ENCODE results near the gene ZCCHC14. TPM values are rescaled to one million over a fixed set of nuclear protein-coding genes. Genes with fewer than 3 reads are reported as not detected.

Gene ZCCHC14
- total RNA-seq, 1 experiment from 2014 or later = 27.7 TPM

GRCh38 chr16:87361916-87362619 is 130.8 kb downstream of the ZCCHC14 start:
- Histone ChIP-seq H3K18ac (ENCODE audit: insufficient read length, low read depth, low read length) (no peak overlapping the region), H3K27ac (ENCODE audit: insufficient read length, low read depth, low read length) (no peak overlapping the region), H3K56ac (ENCODE audit: insufficient read length, low read depth, low read length) (no peak overlapping the region), H3K9me3 (ENCODE audit: control insufficient read depth, low read depth, low read length) (no peaks in the 10 kb centered on the region), H3K79me2 (ENCODE audit: insufficient read depth, low read length) (no peaks in the 10 kb centered on the region), H3K14ac (ENCODE audit: insufficient read depth, low read length) (no peak overlapping the region), H3K9ac (ENCODE audit: extremely low read depth, insufficient read length, low read length) (no peak overlapping the region), H2BK15ac (ENCODE audit: low read depth, low read length) (no peak overlapping the region), H3K23ac (ENCODE audit: insufficient read length, low read depth, low read length) (no peak overlapping the region), H3K27me3 (ENCODE audit: insufficient read depth, low read length) (no peaks in the 10 kb centered on the region), H3K4me2 (ENCODE audit: insufficient read depth, insufficient read length, low read length) (no peak overlapping the region), H4K91ac (ENCODE audit: insufficient read length, low read depth, low read length) (no peak overlapping the region), H3K23me2 (ENCODE audit: insufficient read length, low read depth, low read length, poor library complexity, severe bottlenecking) (no peaks in the 10 kb centered on the region), H2BK12ac (ENCODE audit: insufficient read length, low read depth, low read length) (no peak overlapping the region), H2AK5ac (ENCODE audit: insufficient read length, low read length) (no peak overlapping the region), H3K4me1 (ENCODE audit: insufficient read depth, low read length) (no peaks in the 10 kb centered on the region), H2AFZ (ENCODE audit: low read length) (no peak overlapping the region), H3K4ac (ENCODE audit: low read depth, low read length) (no peak overlapping the region), H2BK20ac (ENCODE audit: low read depth, low read length, poor library complexity, severe bottlenecking) (no peak overlapping the region), H4K20me1 (ENCODE audit: control insufficient read depth, insufficient read depth, insufficient read length) (no peaks in the 10 kb centered on the region), H2BK120ac (ENCODE audit: low read depth, low read length, poor library complexity, severe bottlenecking) (no peak overlapping the region), H2BK5ac (ENCODE audit: insufficient read length, low read length) (no peak overlapping the region), H3T11ph (ENCODE audit: low read length) (no peak overlapping the region), H3K79me1 (ENCODE audit: insufficient read depth, low read depth, low read length, poor library complexity, severe bottlenecking) (peaks cover 2% of the 10 kb centered on the region), H4K8ac (replicated peaks; ENCODE audit: insufficient read length, low read depth, low read length) (no peak overlapping the region), H4K5ac (ENCODE audit: insufficient read length, low read depth, low read length) (no peak overlapping the region)
- TF ChIP-seq CTCF (conservative IDR thresholded peaks at IDR 0.05) = no peak
- Mint-ChIP-seq H3K27me3 (ENCODE audit: low read depth) (no peaks in the 10 kb centered on the region), H3K4me3 (no peak overlapping the region), H3K36me3 (ENCODE audit: insufficient read depth in 1 of 3, low read depth in 3 of 3) (peaks cover 4 to 44% (median 26%) of the 10 kb centered on the region in 3 experiments; a peak in 6 of 7 replicates), H3K4me1 (peaks cover 0 to 5% of the 10 kb centered on the region in 2 experiments; a peak in 1 of 4 replicates), H3K9me3 (no peaks in the 10 kb centered on the region), H3K27ac (no peak overlapping the region)
- DNase-seq = no peak
- no CpG with 5 or more reads among the region's 8 CpGs for WGBS (ENCODE audit: extremely low coverage, insufficient read length, low lambda C conversion rate)
